Measurements from ENCODE around the gene TTLL12.

The TTLL12 gene

GRCh38 chr22:43118953-43119458 is 67.9 kb downstream of the TTLL12 start:
- DNase-seq: no peak

- DNase-seq: no peak
These were observed 68.7 kb downstream of the TTLL12 start for GRCh38 chr22:43118024-43118849.

GRCh38 chr22:43116932-43117331 is 70.0 kb downstream of the TTLL12 start:
- no peak for DNase-seq
